ENCODE results near the gene PRKCA.
A peak's percentile ranks its signal among the peaks of the same experiment; 100 is the strongest.

The PRKCA gene

GRCh38 chr17:66414561-66415175 lies 112.3 kb downstream of the PRKCA start:
- no peak for DNase-seq (ENCODE audit: low spot score)

GRCh38 chr17:66415366-66416206 lies 113.2 kb downstream of the PRKCA start:
- DNase-seq (ENCODE audit: low spot score) = no peak

- no peak for DNase-seq (ENCODE audit: low spot score)
Measured at GRCh38 chr17:66416207-66416940, 114.0 kb downstream of the PRKCA start.

GRCh38 chr17:66417300-66417719 lies 114.9 kb downstream of the PRKCA start:
- DNase-seq (ENCODE audit: low spot score) = no peak

- no peak for DNase-seq (ENCODE audit: low spot score)
Measured at GRCh38 chr17:66420961-66421371, 118.6 kb downstream of the PRKCA start.

GRCh38 chr17:66422186-66422585 lies 119.8 kb downstream of the PRKCA start:
- no peak for DNase-seq (ENCODE audit: low spot score)

GRCh38 chr17:66423056-66423955 lies 120.9 kb downstream of the PRKCA start:
- no peak for DNase-seq (ENCODE audit: low spot score)

GRCh38 chr17:66425756-66426396 lies 123.5 kb downstream of the PRKCA start:
- no peak for DNase-seq (ENCODE audit: low spot score)

GRCh38 chr17:66426397-66427033 lies 124.1 kb downstream of the PRKCA start:
- peak; percentile 58 for DNase-seq (ENCODE audit: low spot score)

GRCh38 chr17:66427134-66427533 lies 124.7 kb downstream of the PRKCA start:
- no peak for DNase-seq (ENCODE audit: low spot score)

- no peak for DNase-seq (ENCODE audit: low spot score)
Measured at GRCh38 chr17:66429680-66430079, 127.3 kb downstream of the PRKCA start.

- DNase-seq (ENCODE audit: low spot score) = no peak
Measured at GRCh38 chr17:66430846-66431795, 128.7 kb downstream of the PRKCA start.

GRCh38 chr17:66431910-66432309 lies 129.5 kb downstream of the PRKCA start:
- DNase-seq (ENCODE audit: low spot score) = no peak

GRCh38 chr17:66432411-66432957 lies 130.1 kb downstream of the PRKCA start:
- DNase-seq (ENCODE audit: low spot score) = no peak

- no peak for DNase-seq (ENCODE audit: low spot score)
Measured at GRCh38 chr17:66432996-66433551, 130.7 kb downstream of the PRKCA start.

- DNase-seq (ENCODE audit: low spot score) = no peak
Measured at GRCh38 chr17:66435182-66435581, 132.8 kb downstream of the PRKCA start.

- DNase-seq (ENCODE audit: low spot score) = no peak
Measured at GRCh38 chr17:66436631-66437030, 134.2 kb downstream of the PRKCA start.

- no peak for DNase-seq (ENCODE audit: low spot score)
Measured at GRCh38 chr17:66437476-66438026, 135.1 kb downstream of the PRKCA start.

GRCh38 chr17:66438101-66438500 lies 135.7 kb downstream of the PRKCA start:
- no peak for DNase-seq (ENCODE audit: low spot score)

Data from CD4-positive, alpha-beta T cell treated with Interleukin-15 for 4 hours (primary cell).